ENCODE results near the gene TAB2.

- TF ChIP-seq ARNTL (CRISPR knock-in tag; IDR thresholded peaks at IDR 0.05; ENCODE audit: borderline replicate concordance, low read depth), result no peak
- no peak for TF ChIP-seq RARB (CRISPR knock-in tag; IDR thresholded peaks at IDR 0.05)
- no peak for TF ChIP-seq SNAI2 (CRISPR knock-in tag; IDR thresholded peaks at IDR 0.05)
- TF ChIP-seq, protein P1, sequence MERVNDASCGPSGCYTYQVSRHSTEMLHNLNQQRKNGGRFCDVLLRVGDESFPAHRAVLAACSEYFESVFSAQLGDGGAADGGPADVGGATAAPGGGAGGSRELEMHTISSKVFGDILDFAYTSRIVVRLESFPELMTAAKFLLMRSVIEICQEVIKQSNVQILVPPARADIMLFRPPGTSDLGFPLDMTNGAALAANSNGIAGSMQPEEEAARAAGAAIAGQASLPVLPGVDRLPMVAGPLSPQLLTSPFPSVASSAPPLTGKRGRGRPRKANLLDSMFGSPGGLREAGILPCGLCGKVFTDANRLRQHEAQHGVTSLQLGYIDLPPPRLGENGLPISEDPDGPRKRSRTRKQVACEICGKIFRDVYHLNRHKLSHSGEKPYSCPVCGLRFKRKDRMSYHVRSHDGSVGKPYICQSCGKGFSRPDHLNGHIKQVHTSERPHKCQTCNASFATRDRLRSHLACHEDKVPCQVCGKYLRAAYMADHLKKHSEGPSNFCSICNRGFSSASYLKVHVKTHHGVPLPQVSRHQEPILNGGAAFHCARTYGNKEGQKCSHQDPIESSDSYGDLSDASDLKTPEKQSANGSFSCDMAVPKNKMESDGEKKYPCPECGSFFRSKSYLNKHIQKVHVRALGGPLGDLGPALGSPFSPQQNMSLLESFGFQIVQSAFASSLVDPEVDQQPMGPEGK (CRISPR knock-in tag; IDR thresholded peaks at IDR 0.05; ENCODE audit: borderline replicate concordance), result no peak
- TF ChIP-seq GLIS3 (CRISPR knock-in tag; IDR thresholded peaks at IDR 0.05), result no peak
- no peak for TF ChIP-seq ZNF70 (CRISPR knock-in tag; IDR thresholded peaks at IDR 0.05)
- no peak for TF ChIP-seq TCF4 (CRISPR knock-in tag; IDR thresholded peaks at IDR 0.05; ENCODE audit: borderline replicate concordance)
These were observed 92.1 kb downstream of the TAB2 start for GRCh38 chr6:149409617-149410016.

Measured in SK-N-SH treated with all-trans-retinoic acid at 6 μM for 48 hours (cell line).